Esophagus squamous epithelium (tissue), 5 donors: ENCODE data around the gene SCT. TPM values are rescaled to one million over a fixed set of nuclear protein-coding genes. Genes with fewer than 3 reads are reported as not detected.
A peak's percentile ranks its signal among the peaks of the same experiment; 100 is the strongest.

Experiments used
- DNase-seq: peaks from one replicate; lab custom pipeline; 2025; lab: John Stamatoyannopoulos, UW
- H3K27ac ChIP-seq, 4 donors: fragments of 200-600 bp; sonication (generic); one replicate each; pipeline ENCODE4 v1.5.1; 2016 to 2019; ENCODE audit warnings: mild to moderate bottlenecking in 1 of 4
- H3K27me3 ChIP-seq, 4 donors: fragments of 200-600 bp; sonication (generic); 1 replicate in 3 of 4; 2 replicates in 1 of 4; pipeline versions ENCODE4 v1.5.1 to v1.6.0; 2017 to 2021; ENCODE audit warnings: antibody characterized with exemption in 1 of 4
- H3K36me3 ChIP-seq, 3 donors: fragments of 200-600 bp; sonication (generic); one replicate each; pipeline ENCODE4 v1.5.1; 2016 to 2019
- H3K4me1 ChIP-seq, 3 donors: fragments of 200-600 bp; sonication (generic); one replicate each; pipeline ENCODE4 v1.5.1; 2017 to 2019
- H3K4me3 ChIP-seq, 4 donors: fragments of 200-600 bp; sonication (generic); 1 replicate in 3 of 4; 2 replicates in 1 of 4; pipeline ENCODE4 v1.5.1; 2016 to 2019; ENCODE audit warnings: mild to moderate bottlenecking in 2 of 4, moderate library complexity in 1 of 4
- H3K9me3 ChIP-seq, 3 donors: fragments of 200-600 bp; sonication (generic); one replicate each; pipeline ENCODE4 v1.5.1; 2016 to 2019
- POLR2A ChIP-seq, 4 donors: fragments of 450-650 bp; IDR thresholded peaks; one replicate each; pipeline ENCODE4 v1.6.1; 2017; ENCODE audit warnings: antibody characterized with exemption in 4 of 4, mild to moderate bottlenecking in 4 of 4, moderate library complexity in 3 of 4
- WGBS, 2 donors: methylation state at CpG; one replicate each; pipeline ENCODE4 v1.1.5; 2018; 5-methylcytosine and 5-hydroxymethylcytosine counted together
- intact Hi-C: fragments of 100-400 bp; cut with DNase I; formaldehyde crosslinking; loops from one replicate; pipeline ENCODE4 v1.15.0; 2022
- total RNA-seq, 4 donors: library from RNA; depleted of rRNA; stranded (reverse); fragments of >200 nt; gene quantifications; one replicate each; pipeline ENCODE4 v1.1.0, GENCODE V29; 2016
- TF ChIP-seq, protein P1 (sequence below), 6 experiments: fragments of 450-650 bp in 4 of 6; fragments of 200-600 bp in 2 of 6; sonication (generic) in 2 of 6; IDR thresholded peaks; one replicate each; pipeline ENCODE4 v1.5.1; 2016 to 2019; ENCODE audit warnings: antibody characterized with exemption in 6 of 6, mild to moderate bottlenecking in 4 of 6, moderate library complexity in 4 of 6
- donor health status: DM: yes; HTN: yes; CAD: no.

SCT gene
- total RNA-seq, 4 donors from 2014 or later: 5.3 TPM; not detected in 3

GRCh38 chr11:609341-609811 lies 17.6 kb downstream of the SCT start:
- no peak for TF ChIP-seq POLR2A (IDR thresholded peaks at IDR 0.05)
- TF ChIP-seq, protein P1, sequence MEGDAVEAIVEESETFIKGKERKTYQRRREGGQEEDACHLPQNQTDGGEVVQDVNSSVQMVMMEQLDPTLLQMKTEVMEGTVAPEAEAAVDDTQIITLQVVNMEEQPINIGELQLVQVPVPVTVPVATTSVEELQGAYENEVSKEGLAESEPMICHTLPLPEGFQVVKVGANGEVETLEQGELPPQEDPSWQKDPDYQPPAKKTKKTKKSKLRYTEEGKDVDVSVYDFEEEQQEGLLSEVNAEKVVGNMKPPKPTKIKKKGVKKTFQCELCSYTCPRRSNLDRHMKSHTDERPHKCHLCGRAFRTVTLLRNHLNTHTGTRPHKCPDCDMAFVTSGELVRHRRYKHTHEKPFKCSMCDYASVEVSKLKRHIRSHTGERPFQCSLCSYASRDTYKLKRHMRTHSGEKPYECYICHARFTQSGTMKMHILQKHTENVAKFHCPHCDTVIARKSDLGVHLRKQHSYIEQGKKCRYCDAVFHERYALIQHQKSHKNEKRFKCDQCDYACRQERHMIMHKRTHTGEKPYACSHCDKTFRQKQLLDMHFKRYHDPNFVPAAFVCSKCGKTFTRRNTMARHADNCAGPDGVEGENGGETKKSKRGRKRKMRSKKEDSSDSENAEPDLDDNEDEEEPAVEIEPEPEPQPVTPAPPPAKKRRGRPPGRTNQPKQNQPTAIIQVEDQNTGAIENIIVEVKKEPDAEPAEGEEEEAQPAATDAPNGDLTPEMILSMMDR (IDR thresholded peaks at IDR 0.05): no peak
- 100% methylated on average over 3 of the region's 28 CpGs; no CpG with 5 or more reads in 1 of the 2 donors for whole genome bisulfite sequencing, 2 donors
- Histone ChIP-seq H3K4me1 (peaks cover 24 to 53% (median 25%) of the 10 kb centered on the region in 3 donors), H3K36me3 (peaks cover 67 to 95% (median 80%) of the 10 kb centered on the region in 3 donors), H3K9me3 (no peaks in the 10 kb centered on the region), H3K27ac (no peak overlapping the region), H3K27me3 (no peaks in the 10 kb centered on the region), H3K4me3 (no peak overlapping the region)
- intact Hi-C loops: no loop called here
- no peak for DNase-seq

- Histone ChIP-seq H3K27me3 (no peaks in the 10 kb centered on the region), H3K4me1 (peaks cover 19 to 47% (median 19%) of the 10 kb centered on the region in 3 donors), H3K27ac (no peak overlapping the region), H3K36me3 (peaks cover 71 to 96% (median 82%) of the 10 kb centered on the region in 3 donors), H3K4me3 (no peak overlapping the region), H3K9me3 (no peaks in the 10 kb centered on the region)
- intact Hi-C loops: no loop called here
- 79 to 90% methylated on average over 17 to 19 of the region's 28 CpGs for WGBS, 2 donors
- DNase-seq: no peak
- no peak for TF ChIP-seq POLR2A (IDR thresholded peaks at IDR 0.05)
- TF ChIP-seq, protein P1 (IDR thresholded peaks at IDR 0.05): no peak
Observed at GRCh38 chr11:608791-609251, 18.2 kb downstream of the SCT start.

DNA sequence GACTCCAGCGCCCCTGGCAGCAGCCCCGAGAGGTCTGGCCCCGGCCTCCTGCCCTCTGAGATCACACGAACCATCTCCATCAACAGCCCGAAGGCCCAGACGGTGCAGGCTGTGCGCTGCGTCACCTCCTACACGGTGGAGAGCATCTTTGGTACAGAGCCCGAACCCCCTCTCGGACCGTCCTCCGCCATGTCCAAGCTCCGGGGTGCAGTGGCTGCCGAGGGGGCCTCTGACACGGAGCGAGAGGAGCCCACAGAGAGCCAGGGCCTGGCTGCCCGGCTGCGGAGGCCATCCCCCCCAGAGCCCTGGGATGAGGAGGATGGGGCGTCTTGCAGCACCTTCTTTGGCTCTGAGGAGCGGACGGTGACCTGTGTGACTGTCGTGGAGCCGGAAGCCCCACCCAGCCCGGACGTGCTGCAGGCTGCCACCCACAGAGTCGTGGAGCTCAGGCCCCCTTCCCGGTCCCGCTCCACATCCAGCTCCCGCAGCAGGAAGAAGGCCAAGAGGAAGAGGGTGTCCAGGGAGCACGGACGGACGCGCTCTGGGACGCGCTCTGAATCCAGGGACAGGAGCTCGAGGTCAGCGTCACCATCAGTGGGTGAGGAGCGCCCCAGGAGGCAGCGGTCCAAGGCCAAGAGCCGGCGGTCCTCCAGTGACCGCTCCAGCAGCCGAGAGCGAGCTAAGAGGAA lies 18.9 kb downstream of the SCT start:
- TF ChIP-seq, protein P1 (IDR thresholded peaks at IDR 0.05): no peak
- TF ChIP-seq POLR2A (IDR thresholded peaks at IDR 0.05): no peak
- 90 to 95% methylated on average over 2 to 3 of the region's 45 CpGs for whole genome bisulfite sequencing, 2 donors
- Histone ChIP-seq H3K4me1 (peaks cover 14 to 40% (median 15%) of the 10 kb centered on the region in 3 donors), H3K4me3 (no peak overlapping the region), H3K9me3 (no peaks in the 10 kb centered on the region), H3K27ac (no peak overlapping the region), H3K27me3 (no peaks in the 10 kb centered on the region), H3K36me3 (peaks cover 72 to 100% (median 81%) of the 10 kb centered on the region in 3 donors)
- DNase-seq: no peak
- intact Hi-C loops: no loop called here

GRCh38 chr11:607020-607780 lies 19.8 kb downstream of the SCT start:
- H3K36me3 ChIP-seq: peaks cover 72 to 100% (median 74%) of the 10 kb centered on the region in 3 donors
- H3K4me1 ChIP-seq: peaks cover 6 to 31% (median 8%) of the 10 kb centered on the region in 3 donors
- peak overlapping the region in 3 of 4 donors; percentile 45 to 72 (median 70) for H3K27ac ChIP-seq
- no peaks in the 10 kb centered on the region for H3K27me3 ChIP-seq
- TF ChIP-seq, protein P1 (IDR thresholded peaks at IDR 0.05): no peak
- no peak for TF ChIP-seq POLR2A (IDR thresholded peaks at IDR 0.05)
- no peak overlapping the region for H3K4me3 ChIP-seq
- intact Hi-C loops: no loop called here
- WGBS, 2 donors: 86 to 91% methylated on average over 5 to 9 of the region's 35 CpGs
- DNase-seq: no peak
- no peaks in the 10 kb centered on the region for H3K9me3 ChIP-seq
